Pancreas (tissue), 10 donors: ENCODE measurements around the gene SMARCC2. TPM values are rescaled to one million over a fixed set of nuclear protein-coding genes. Genes with fewer than 3 reads are reported as not detected.
A peak's percentile ranks its signal among the peaks of the same experiment; 100 is the strongest.

ENCODE experiments used
- ATAC-seq, 4 donors: fragments of 200-7000 bp; cut with Tn5 transposase; one replicate each; pipeline versions ENCODE4 v1.8.0 to v1.9.1; 2020; ENCODE audit warnings: mild to moderate bottlenecking in 4 of 4, moderate library complexity in 4 of 4
- DNase-seq, 6 donors: peaks; one replicate each; pipeline ENCODE4 v3.0.0-alpha.2; 2020
- FAIRE-seq: peaks from 2 replicates; lab custom pipeline; 2012; peaks lifted over from hg19 to GRCh38; lab: Jason Lieb, UNC
- H3K27ac ChIP-seq, 4 donors: fragments of 200-600 bp; sonication (generic); 1 replicate in 3 of 4; 2 replicates in 1 of 4; pipeline versions ENCODE4 v1.5.0 to v1.8.0; 2020
- H3K27me3 ChIP-seq, 4 donors: fragments of 200-600 bp; one replicate each; pipeline ENCODE4 v1.8.0; 2021
- H3K36me3 ChIP-seq, 3 donors: fragments of 200-600 bp; sonication (generic) in 1 of 3; one replicate each; pipeline versions ENCODE4 v1.5.0 to v1.8.0; 2020 to 2021
- H3K4me1 ChIP-seq, 3 donors: fragments of 200-600 bp; one replicate each; pipeline ENCODE4 v1.8.0; 2021
- H3K4me3 ChIP-seq, 4 donors: fragments of 200-600 bp; sonication (generic) in 2 of 4; one replicate each; pipeline versions ENCODE4 v1.5.0 to v1.8.0; 2020 to 2021
- H3K9me3 ChIP-seq, 4 donors: fragments of 200-600 bp; one replicate each; pipeline ENCODE4 v1.8.0; 2021
- WGBS, 2 donors: extraction: QIAGEN DNeasy Blood & Tissue Kit; methylation state at CpG; one replicate each; pipeline ENCODE4 v1.1.7; 2013; 5-methylcytosine and 5-hydroxymethylcytosine counted together
- intact Hi-C, 3 donors: fragments of 100-400 bp; cut with DNase I; formaldehyde crosslinking; loops; one replicate each; pipeline versions ENCODE4 v1.11.1 to v1.14.2; 2022
- polyA plus RNA-seq, 2 donors: library from polyadenylated mRNA; stranded (reverse); fragments of 200-250 nt; gene quantifications; one replicate each; pipeline ENCODE4 v1.2.3, GENCODE V29; 2013
- total RNA-seq, 6 donors: library from RNA; stranded (reverse); fragmentation: NEBNext Ultra II Directional in 4 of 6; extraction: Animal tissue kit (Norgen Biotek cat#: 25700) in 4 of 6; gene quantifications; one replicate each; pipeline versions ENCODE4 v1.2.1 to v1.2.4, GENCODE V29; 2021 to 2023
- TF ChIP-seq, protein P1 (sequence below), 4 donors: fragments of 200-600 bp; sonication (generic) in 3 of 4; IDR thresholded peaks; one replicate each; pipeline versions ENCODE4 v1.5.0 to v1.8.0; 2021; ENCODE audit warnings: antibody characterized with exemption in 4 of 4
- donor health status: healthy with polysubstance abuse.
- donor health status: DM: no; HTN: no; CAD: no; lungs with moderate emphysema.
- donor health status: DM: no; HTN: no; CAD: no.
- donor health status: control.
- donor health status: control.
- donor health status: Bipolar disorder and iron deficiency.
- donor health status: DM: yes; HTN: yes; CAD: no.
- donor health status: DM: no; HTN: no; CAD: no.
- donor health status: DM: no; HTN: no; CAD: no.
- donor health status: DM: yes; HTN: yes; CAD: no.

The SMARCC2 gene
- total and polyA plus RNA-seq, 8 donors = 26.3 to 64.5 (median 38.2) TPM

DNA sequence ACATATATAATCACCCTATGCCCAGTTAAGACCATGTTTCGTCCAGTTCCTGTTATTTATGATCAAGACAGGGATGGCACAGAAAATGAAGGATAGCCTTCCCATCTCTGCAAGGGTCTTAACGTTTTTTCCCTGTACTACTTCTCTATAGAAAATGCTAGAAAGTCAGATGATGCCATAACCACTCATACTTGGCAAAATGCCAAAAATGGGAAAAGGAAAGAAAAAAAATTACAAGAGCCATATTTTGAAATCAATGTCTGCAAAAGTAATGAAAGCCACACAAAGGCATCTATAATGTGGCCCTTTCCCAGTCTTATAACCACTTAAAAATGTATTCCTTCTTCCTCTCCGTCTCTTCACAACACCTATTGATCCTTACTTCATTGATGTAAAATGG, 38.7 kb downstream of the SMARCC2 start:
- DNase-seq (no peak), ATAC-seq (no peak), FAIRE-seq (no peak)
- no peak overlapping the region for H3K27ac ChIP-seq
- WGBS, 2 donors = 64% methylated on average over 3 of the region's 3 CpGs
- no peaks in the 10 kb centered on the region for H3K27me3 ChIP-seq
- no peak overlapping the region for H3K4me3 ChIP-seq
- peaks cover 5 to 25% (median 20%) of the 10 kb centered on the region in 3 donors for H3K4me1 ChIP-seq
- intact Hi-C loops = no loop called here
- H3K36me3 ChIP-seq = no peaks in the 10 kb centered on the region
- no peaks in the 10 kb centered on the region for H3K9me3 ChIP-seq
- TF ChIP-seq, protein P1, sequence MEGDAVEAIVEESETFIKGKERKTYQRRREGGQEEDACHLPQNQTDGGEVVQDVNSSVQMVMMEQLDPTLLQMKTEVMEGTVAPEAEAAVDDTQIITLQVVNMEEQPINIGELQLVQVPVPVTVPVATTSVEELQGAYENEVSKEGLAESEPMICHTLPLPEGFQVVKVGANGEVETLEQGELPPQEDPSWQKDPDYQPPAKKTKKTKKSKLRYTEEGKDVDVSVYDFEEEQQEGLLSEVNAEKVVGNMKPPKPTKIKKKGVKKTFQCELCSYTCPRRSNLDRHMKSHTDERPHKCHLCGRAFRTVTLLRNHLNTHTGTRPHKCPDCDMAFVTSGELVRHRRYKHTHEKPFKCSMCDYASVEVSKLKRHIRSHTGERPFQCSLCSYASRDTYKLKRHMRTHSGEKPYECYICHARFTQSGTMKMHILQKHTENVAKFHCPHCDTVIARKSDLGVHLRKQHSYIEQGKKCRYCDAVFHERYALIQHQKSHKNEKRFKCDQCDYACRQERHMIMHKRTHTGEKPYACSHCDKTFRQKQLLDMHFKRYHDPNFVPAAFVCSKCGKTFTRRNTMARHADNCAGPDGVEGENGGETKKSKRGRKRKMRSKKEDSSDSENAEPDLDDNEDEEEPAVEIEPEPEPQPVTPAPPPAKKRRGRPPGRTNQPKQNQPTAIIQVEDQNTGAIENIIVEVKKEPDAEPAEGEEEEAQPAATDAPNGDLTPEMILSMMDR (IDR thresholded peaks at IDR 0.05) = no peak

DNA sequence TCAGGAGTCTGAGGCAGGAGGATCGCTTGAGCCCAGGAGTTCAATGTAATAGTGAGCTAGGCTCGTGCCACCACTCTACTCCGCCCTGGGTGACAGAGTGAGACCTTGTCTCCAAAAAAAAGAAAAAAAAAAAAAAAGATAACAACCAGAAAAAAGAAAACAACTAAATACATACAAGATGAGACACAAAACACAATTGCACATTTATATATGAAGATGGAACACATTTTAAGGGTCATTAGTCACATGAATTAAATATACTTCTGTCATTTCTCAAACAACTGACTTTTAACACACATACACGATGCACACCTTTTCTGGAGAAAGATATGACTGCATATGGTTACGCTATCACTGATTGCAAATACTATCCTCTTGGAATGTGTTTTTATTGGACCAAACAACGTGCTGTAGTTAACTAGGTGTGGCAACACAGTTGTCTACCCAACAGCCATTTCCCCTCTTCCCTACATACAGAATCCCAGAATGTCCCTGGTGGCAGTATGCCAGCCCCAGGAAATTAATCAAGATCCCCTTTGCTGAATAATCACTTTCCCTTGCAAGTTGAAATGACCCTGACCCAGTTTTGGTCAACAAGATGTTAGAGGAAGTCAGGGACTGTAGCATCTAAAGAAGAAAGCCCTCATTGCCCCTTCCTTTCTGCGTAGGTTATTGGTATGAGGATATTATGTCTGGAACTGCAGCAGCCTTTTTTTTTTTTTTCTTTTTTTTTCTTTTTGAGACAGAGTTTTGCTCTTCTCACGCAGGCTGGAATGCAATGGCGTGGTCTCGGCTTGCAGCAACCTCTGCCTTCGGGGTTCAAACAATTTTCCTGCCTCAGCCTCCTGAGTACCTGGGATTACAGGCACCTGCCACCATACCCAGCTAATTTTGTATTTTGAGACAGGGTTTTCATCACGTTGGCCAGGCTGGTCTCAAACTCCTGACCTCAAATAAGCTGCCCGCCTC, 42.5 kb downstream of the SMARCC2 start:
- intact Hi-C loops = no loop called here
- 59 to 63% methylated on average over 13 of the region's 13 CpGs for WGBS, 2 donors
- Histone ChIP-seq H3K27ac (no peak overlapping the region), H3K4me1 (peaks cover 0 to 20% (median 20%) of the 10 kb centered on the region in 3 donors), H3K9me3 (no peaks in the 10 kb centered on the region), H3K36me3 (peaks cover 0 to 31% (median 10%) of the 10 kb centered on the region in 3 donors), H3K27me3 (no peaks in the 10 kb centered on the region), H3K4me3 (no peak overlapping the region)
- DNase-seq (no peak), ATAC-seq (peak; percentile 10 to 28 (median 18)), FAIRE-seq (no peak)
- TF ChIP-seq, protein P1 (IDR thresholded peaks at IDR 0.05) = no peak

DNA sequence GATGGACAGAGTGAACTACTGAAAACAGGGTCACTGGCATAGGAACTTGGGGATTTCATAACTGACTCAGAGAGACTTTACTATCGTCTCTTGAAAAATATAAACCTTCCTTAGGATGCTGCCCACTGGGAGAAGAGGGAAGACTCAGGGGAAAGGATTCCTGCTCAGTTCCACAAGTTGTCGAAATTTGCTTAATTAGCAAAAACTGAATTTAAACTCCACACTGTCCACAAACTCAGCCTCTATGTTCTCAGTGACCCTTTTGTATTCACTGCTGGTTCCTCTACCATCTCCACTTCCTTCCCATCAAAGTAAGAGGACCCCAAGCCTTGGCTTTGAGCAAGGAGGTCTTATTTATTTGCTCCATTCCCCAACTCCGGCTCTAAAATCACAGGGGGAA, 44.1 kb downstream of the SMARCC2 start:
- H3K27me3 ChIP-seq = no peaks in the 10 kb centered on the region
- TF ChIP-seq, protein P1 (IDR thresholded peaks at IDR 0.05) = no peak
- H3K9me3 ChIP-seq = no peaks in the 10 kb centered on the region
- H3K4me1 ChIP-seq = peaks cover 0 to 12% (median 12%) of the 10 kb centered on the region in 3 donors
- intact Hi-C loops = no loop called here
- no peak for FAIRE-seq
- DNase-seq = no peak
- 93 to 94% methylated on average over 3 of the region's 3 CpGs for WGBS, 2 donors
- no peak for ATAC-seq
- peaks cover 0 to 43% (median 10%) of the 10 kb centered on the region in 3 donors for H3K36me3 ChIP-seq
- no peak overlapping the region for H3K27ac ChIP-seq
- H3K4me3 ChIP-seq = no peak overlapping the region

DNA sequence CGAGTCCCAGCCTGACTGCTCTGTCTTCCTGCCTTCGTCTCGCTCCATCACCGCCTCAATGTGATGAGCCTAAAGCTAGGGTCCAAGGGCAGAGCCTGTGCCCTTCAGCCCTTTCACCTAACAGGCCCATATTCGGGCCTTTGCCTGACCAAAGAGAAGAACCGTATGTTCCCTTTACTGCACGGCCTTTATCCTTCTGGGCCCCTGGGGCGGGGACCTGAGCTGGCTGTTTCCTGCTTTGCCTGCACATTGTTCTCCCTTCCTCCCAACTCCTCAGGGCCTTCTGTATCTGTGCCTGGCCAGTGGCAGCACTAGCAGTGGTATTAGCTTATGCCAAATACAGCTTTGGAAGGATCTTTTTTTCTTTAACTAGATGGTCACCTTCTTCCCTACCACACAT, 45.4 kb downstream of the SMARCC2 start:
- FAIRE-seq (no peak), DNase-seq (no peak), ATAC-seq (no peak)
- Histone ChIP-seq H3K9me3 (no peaks in the 10 kb centered on the region), H3K27ac (no peak overlapping the region), H3K27me3 (no peaks in the 10 kb centered on the region), H3K4me3 (no peak overlapping the region), H3K36me3 (peaks cover 0 to 55% (median 10%) of the 10 kb centered on the region in 3 donors), H3K4me1 (peaks cover 0 to 12% (median 12%) of the 10 kb centered on the region in 3 donors)
- 89 to 93% methylated on average over 8 of the region's 8 CpGs for WGBS, 2 donors
- intact Hi-C loops = no loop called here
- TF ChIP-seq, protein P1 (IDR thresholded peaks at IDR 0.05) = no peak
